Kidney (tissue), 14 donors: ENCODE results near the gene UBL5. TPM values are rescaled to one million over a fixed set of nuclear protein-coding genes. Genes with fewer than 3 reads are reported as not detected.
A peak's percentile ranks its signal among the peaks of the same experiment; 100 is the strongest.

Experiments
- DNase-seq, 5 donors: peaks; one replicate each; pipeline ENCODE4 v3.0.0-alpha.2; 2013 to 2020
- FAIRE-seq: peaks from 2 replicates; lab custom pipeline; 2012; peaks lifted over from hg19 to GRCh38; lab: Jason Lieb, UNC
- H3K27ac ChIP-seq, 2 donors: one replicate each; pipeline ENCODE4 v1.7.0; 2013; ENCODE audit warnings: low read depth in 2 of 2, low read length in 2 of 2, inconsistent platforms in 1 of 2
- H3K27me3 ChIP-seq: one replicate; pipeline ENCODE4 v1.7.1; 2013; ENCODE audit warnings: low read length, inconsistent platforms; ENCODE audit not compliant: control insufficient read depth, insufficient read depth
- H3K36me3 ChIP-seq, 3 donors: one replicate each; pipeline versions ENCODE4 v1.7.0 to v1.7.1; 2013; ENCODE audit warnings: low read length in 3 of 3, control low read depth in 1 of 3, inconsistent platforms in 1 of 3; ENCODE audit not compliant: insufficient read depth in 3 of 3, control insufficient read depth in 2 of 3
- H3K4me1 ChIP-seq, 3 donors: one replicate each; pipeline versions ENCODE4 v1.7.0 to v1.7.1; 2013; ENCODE audit warnings: low read length in 3 of 3, inconsistent platforms in 1 of 3, low read depth in 1 of 3; ENCODE audit not compliant: control insufficient read depth in 2 of 3, insufficient read depth in 2 of 3
- H3K4me3 ChIP-seq, 3 donors: one replicate each; pipeline versions ENCODE4 v1.7.0 to v1.8.1; 2013; ENCODE audit warnings: low read length in 3 of 3, control low read depth in 1 of 3, inconsistent platforms in 1 of 3
- H3K9ac ChIP-seq, 3 donors: one replicate each; pipeline versions ENCODE4 v1.7.0 to v1.7.1; 2013; ENCODE audit warnings: low read length in 3 of 3, control low read depth in 1 of 3, inconsistent platforms in 1 of 3
- H3K9me3 ChIP-seq, 3 donors: one replicate each; pipeline versions ENCODE4 v1.7.0 to v1.7.1; 2013; ENCODE audit warnings: low read length in 3 of 3, control low read depth in 1 of 3, inconsistent platforms in 1 of 3; ENCODE audit not compliant: control insufficient read depth in 2 of 3, insufficient read depth in 1 of 3
- CTCF ChIP-seq: IDR thresholded peaks from 3 replicates; pipeline ENCODE4 v1.5.1; 2012; ENCODE audit warnings: mild to moderate bottlenecking, moderate library complexity, borderline replicate concordance; ENCODE audit not compliant: insufficient read depth; ENCODE audit errors: extremely low read depth
- intact Hi-C: fragments of 100-400 bp; cut with DNase I; formaldehyde crosslinking; loops from one replicate; pipeline ENCODE4 v1.11.1; 2022
- polyA plus RNA-seq: library from polyadenylated mRNA; stranded (reverse); fragments of 350-450 nt; fragmentation: Illumina TruSeq; extraction: RNeasy Lipid Tissue Mini Kit (QIAGEN cat#74804); gene quantifications from one replicate; pipeline ENCODE4 v1.2.3, GENCODE V29; 2014; ENCODE audit warnings: low read depth, low replicate concordance; ENCODE audit not compliant: insufficient read depth
- total RNA-seq: library from RNA; stranded (reverse); fragmentation: NEBNext Ultra II Directional; extraction: Animal tissue kit (Norgen Biotek cat#: 25700); gene quantifications from one replicate; pipeline ENCODE4 v1.2.1, GENCODE V29; 2021
- donor health status: control.
- donor health status: control.
- donor health status: control.
- donor health status: control.
- donor health status: control.
- donor health status: DM: yes; HTN: yes; CAD: no.
- donor health status: Normal renal cell carcinoma (clear cell type).

Gene UBL5
- total and polyA plus RNA-seq, 2 donors from 2014 or later = 322 to 968 TPM

GRCh38 chr19:9875031-9875627 is 47.4 kb downstream of the UBL5 start:
- intact Hi-C loops = no loop called here
- no peak for FAIRE-seq
- Histone ChIP-seq H3K9ac (no peak overlapping the region), H3K27ac (no peak overlapping the region), H3K9me3 (no peaks in the 10 kb centered on the region), H3K4me3 (no peak overlapping the region), H3K36me3 (no peaks in the 10 kb centered on the region), H3K27me3 (no peaks in the 10 kb centered on the region), H3K4me1 (no peaks in the 10 kb centered on the region)
- peak in 2 of 5 donors; percentile 30 to 38 for DNase-seq
- no peak for TF ChIP-seq CTCF

GRCh38 chr19:9875796-9876195 is 48.1 kb downstream of the UBL5 start:
- TF ChIP-seq CTCF = no peak
- FAIRE-seq (no peak), DNase-seq (no peak)
- no peak overlapping the region for H3K9ac ChIP-seq
- no peaks in the 10 kb centered on the region for H3K4me1 ChIP-seq
- intact Hi-C loops = no loop called here
- H3K36me3 ChIP-seq = no peaks in the 10 kb centered on the region
- H3K27me3 ChIP-seq = no peaks in the 10 kb centered on the region
- no peak overlapping the region for H3K27ac ChIP-seq
- no peaks in the 10 kb centered on the region for H3K9me3 ChIP-seq
- no peak overlapping the region for H3K4me3 ChIP-seq

DNA sequence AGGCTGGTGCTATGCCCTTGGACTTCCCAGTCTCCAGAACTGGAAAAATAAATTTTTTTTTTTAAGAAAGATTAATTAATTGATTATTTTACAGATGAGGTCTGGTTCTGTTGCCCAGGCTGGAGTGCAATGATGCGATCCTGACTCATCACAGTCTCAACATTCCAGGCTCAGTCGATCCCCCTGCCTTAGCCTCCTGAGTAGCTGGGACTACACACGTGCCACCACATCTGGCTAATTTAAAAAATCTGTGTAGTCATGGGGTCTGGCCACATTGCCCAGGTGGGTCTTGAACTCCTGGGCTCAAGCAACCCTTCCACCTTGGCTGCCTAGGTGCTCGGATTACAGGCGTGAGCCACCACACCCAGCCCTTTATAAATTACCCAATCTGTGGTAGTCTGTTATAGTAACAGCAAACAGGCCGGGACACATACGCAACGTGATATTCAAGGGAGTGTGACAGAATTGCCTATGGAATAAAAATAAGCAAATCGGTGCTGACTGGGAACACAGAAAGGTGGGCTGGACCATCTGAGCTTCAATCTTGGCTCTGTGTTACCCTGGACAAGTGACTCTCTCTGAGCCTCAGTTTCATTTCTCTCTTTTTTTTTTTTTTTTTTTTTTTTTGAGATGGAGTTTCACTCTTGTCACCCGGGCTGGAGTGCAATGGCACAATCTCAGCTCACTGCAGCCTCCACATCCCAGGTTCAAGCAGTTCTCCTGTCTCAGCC is 50.2 kb downstream of the UBL5 start:
- Histone ChIP-seq H3K27me3 (no peaks in the 10 kb centered on the region), H3K4me3 (no peak overlapping the region), H3K9me3 (no peaks in the 10 kb centered on the region), H3K36me3 (no peaks in the 10 kb centered on the region), H3K4me1 (no peaks in the 10 kb centered on the region), H3K27ac (no peak overlapping the region), H3K9ac (no peak overlapping the region)
- DNase-seq = no peak
- intact Hi-C loops = no loop called here
- no peak for TF ChIP-seq CTCF
- no peak for FAIRE-seq
